HEK293 (cell line): Measurements from ENCODE around the gene NDE1.

Experiments
- CTCF ChIA-PET: fragments of 350-600 bp; formaldehyde crosslinking; extraction: SDS; loops from one replicate; lab custom pipeline; 2021; ENCODE audit warnings: antibody characterized with exemption; lab: Yijun Ruan, JAX
- POLR2A ChIA-PET: fragments of 300-600 bp; formaldehyde crosslinking; extraction: SDS; loops from one replicate; lab custom pipeline; 2020; ENCODE audit warnings: antibody characterized with exemption, inconsistent platforms; lab: Yijun Ruan, JAX
- H3K27ac ChIP-seq: fragments of 200-500 bp; sonication (Bioruptor generic); 2 replicates; pipeline ENCODE4 v1.5.1; 2014; ENCODE audit warnings: low read depth, low read length, control low read depth, inconsistent platforms; ENCODE audit errors: extremely low read depth
- H3K36me3 ChIP-seq, 2 experiments: fragments of 200-500 bp in 1 of 2; sonication (Bioruptor generic) in 1 of 2; 1 replicate in 1 of 2; 2 replicates in 1 of 2; pipeline ENCODE4 v1.5.1; 2014 to 2017; ENCODE audit warnings: inconsistent platforms in 2 of 2, low read length in 2 of 2; ENCODE audit not compliant: control insufficient read depth in 2 of 2, insufficient read depth in 1 of 2
- H3K4me1 ChIP-seq: fragments of 200-500 bp; sonication (Bioruptor generic); 2 replicates; pipeline ENCODE4 v1.5.1; 2014; ENCODE audit warnings: mild to moderate bottlenecking, low read length, inconsistent platforms; ENCODE audit not compliant: control insufficient read depth, insufficient read depth
- H3K4me3 ChIP-seq: 2 replicates; pipeline ENCODE4 v1.5.1; 2011; ENCODE audit warnings: low read depth, mild to moderate bottlenecking, control low read depth, low read length, moderate library complexity
- H3K9me3 ChIP-seq: fragments of 200-500 bp; sonication (Bioruptor generic); 2 replicates; pipeline ENCODE4 v1.5.1; 2014; ENCODE audit warnings: low read depth, low read length, inconsistent platforms; ENCODE audit not compliant: control insufficient read depth, insufficient read depth
- FEZF1 ChIP-seq: fragments of 450-650 bp; formaldehyde crosslinking; IDR thresholded peaks from 2 replicates; pipeline ENCODE4 v1.5.1; 2016; ENCODE audit warnings: missing biosample characterization, missing genetic modification characterization
- IKZF3 ChIP-seq: fragments of 450-650 bp; IDR thresholded peaks from 2 replicates; pipeline ENCODE4 v1.5.0; 2018; ENCODE audit warnings: missing biosample characterization, mild to moderate bottlenecking, missing genetic modification characterization, moderate library complexity
- KLF16 ChIP-seq: fragments of 450-650 bp; formaldehyde crosslinking; IDR thresholded peaks from 2 replicates; pipeline ENCODE4 v1.5.1; 2017; ENCODE audit warnings: missing biosample characterization, missing genetic modification characterization
- KLF17 ChIP-seq: fragments of 450-650 bp; formaldehyde crosslinking; IDR thresholded peaks from 2 replicates; pipeline ENCODE4 v1.5.1; 2016; ENCODE audit warnings: missing biosample characterization, missing genetic modification characterization
- MZF1 ChIP-seq: fragments of 450-650 bp; formaldehyde crosslinking; IDR thresholded peaks from 2 replicates; pipeline ENCODE4 v1.5.1; 2017; ENCODE audit warnings: missing biosample characterization, missing genetic modification characterization, borderline replicate concordance
- OSR2 ChIP-seq: fragments of 450-650 bp; formaldehyde crosslinking; IDR thresholded peaks from 2 replicates; pipeline ENCODE4 v1.5.1; 2016; ENCODE audit warnings: missing biosample characterization, missing genetic modification characterization
- OVOL3 ChIP-seq: fragments of 450-650 bp; formaldehyde crosslinking; IDR thresholded peaks from 2 replicates; pipeline ENCODE4 v1.5.1; 2016; ENCODE audit warnings: missing biosample characterization, missing genetic modification characterization
- PRDM10 ChIP-seq: fragments of 450-650 bp; formaldehyde crosslinking; IDR thresholded peaks from 2 replicates; pipeline ENCODE4 v1.5.1; 2016; ENCODE audit warnings: missing biosample characterization, missing genetic modification characterization
- PRDM6 ChIP-seq: fragments of 450-650 bp; formaldehyde crosslinking; IDR thresholded peaks from 2 replicates; pipeline ENCODE4 v1.5.1; 2017; ENCODE audit warnings: missing biosample characterization, missing genetic modification characterization
- SP7 ChIP-seq: fragments of 450-650 bp; formaldehyde crosslinking; IDR thresholded peaks from 2 replicates; pipeline ENCODE4 v1.5.1; 2016; ENCODE audit warnings: missing biosample characterization, missing genetic modification characterization
- TRIM28 ChIP-seq: IDR thresholded peaks from 2 replicates; pipeline ENCODE4 v1.6.1; 2011; ENCODE audit warnings: low read length, control low read depth, borderline replicate concordance
- TSHZ1 ChIP-seq: fragments of 450-650 bp; formaldehyde crosslinking; IDR thresholded peaks from 2 replicates; pipeline ENCODE4 v1.5.1; 2016; ENCODE audit warnings: missing biosample characterization, missing genetic modification characterization, borderline replicate concordance
- WT1 ChIP-seq: fragments of 450-650 bp; formaldehyde crosslinking; IDR thresholded peaks from 2 replicates; pipeline ENCODE4 v1.5.1; 2016; ENCODE audit warnings: missing biosample characterization, missing genetic modification characterization
- ZBTB17 ChIP-seq: fragments of 450-650 bp; formaldehyde crosslinking; IDR thresholded peaks from 2 replicates; pipeline ENCODE4 v1.5.1; 2016; ENCODE audit warnings: missing biosample characterization, missing genetic modification characterization
- ZEB2 ChIP-seq: fragments of 450-650 bp; formaldehyde crosslinking; IDR thresholded peaks from 2 replicates; pipeline ENCODE4 v1.5.1; 2016; ENCODE audit warnings: missing biosample characterization, missing genetic modification characterization
- ZFP37 ChIP-seq: fragments of 450-650 bp; formaldehyde crosslinking; IDR thresholded peaks from 2 replicates; pipeline ENCODE4 v1.5.1; 2016; ENCODE audit warnings: missing biosample characterization, missing genetic modification characterization
- ZNF112 ChIP-seq: fragments of 450-650 bp; formaldehyde crosslinking; IDR thresholded peaks from 2 replicates; pipeline ENCODE4 v1.5.0; 2017; ENCODE audit warnings: missing biosample characterization, missing genetic modification characterization
- ZNF146 ChIP-seq: fragments of 450-650 bp; formaldehyde crosslinking; IDR thresholded peaks from 2 replicates; pipeline ENCODE4 v1.5.1; 2016; ENCODE audit warnings: missing biosample characterization, missing genetic modification characterization
- ZNF24 ChIP-seq: fragments of 450-650 bp; formaldehyde crosslinking; IDR thresholded peaks from 2 replicates; pipeline ENCODE4 v1.5.1; 2016; ENCODE audit warnings: missing biosample characterization, missing genetic modification characterization
- ZNF398 ChIP-seq: fragments of 450-650 bp; formaldehyde crosslinking; IDR thresholded peaks from 2 replicates; pipeline ENCODE4 v1.5.1; 2017; ENCODE audit warnings: missing biosample characterization, missing genetic modification characterization
- ZNF530 ChIP-seq: fragments of 450-650 bp; formaldehyde crosslinking; IDR thresholded peaks from 2 replicates; pipeline ENCODE4 v1.5.1; 2016; ENCODE audit warnings: low read depth, missing biosample characterization, missing genetic modification characterization
- ZNF629 ChIP-seq: fragments of 450-650 bp; formaldehyde crosslinking; IDR thresholded peaks from 2 replicates; pipeline ENCODE4 v1.5.1; 2017; ENCODE audit warnings: missing biosample characterization, missing genetic modification characterization
- ZNF692 ChIP-seq: fragments of 450-650 bp; formaldehyde crosslinking; IDR thresholded peaks from 2 replicates; pipeline ENCODE4 v1.5.1; 2016; ENCODE audit warnings: missing biosample characterization, missing genetic modification characterization
- ZNF843 ChIP-seq: fragments of 450-650 bp; formaldehyde crosslinking; IDR thresholded peaks from 2 replicates; pipeline ENCODE4 v1.5.1; 2016; ENCODE audit warnings: missing biosample characterization, missing genetic modification characterization
- ZXDB ChIP-seq: fragments of 450-650 bp; formaldehyde crosslinking; IDR thresholded peaks from 2 replicates; pipeline ENCODE4 v1.5.1; 2016; ENCODE audit warnings: missing biosample characterization, missing genetic modification characterization

Gene NDE1

GRCh38 chr16:15653227-15653626, 3.2 kb downstream of the NDE1 start:
- H3K36me3 ChIP-seq = peaks cover 3 to 7% of the 10 kb centered on the region in 2 experiments; a peak in 2 of 3 replicates
- H3K4me3 ChIP-seq = no peak overlapping the region
- ChIA-PET CTCF (interaction anchor here (0.6 to 1.5 kb wide), 3 partner anchors 10 to 161 kb away, joined by 3 to 8 read pairs (median 5); partner anchors contain the start of gene MARF1), POLR2A (interaction anchor here (0.8 to 2.4 kb wide), 2 partner anchors 9 to 11 kb away, joined by 4 to 11 read pairs; partner anchors contain the start of gene MARF1)
- H3K27ac ChIP-seq = no peak overlapping the region
- no peaks in the 10 kb centered on the region for H3K9me3 ChIP-seq
- H3K4me1 ChIP-seq = no peaks in the 10 kb centered on the region; the same call in 1 of the 2 replicates
- TF ChIP-seq ZNF843 = peak; percentile 61; the same call in 1 of the 2 replicates
- peak; percentile 69; the same call in 1 of the 2 replicates for TF ChIP-seq ZXDB (tag by site-specific recombination)
- 0 out of 2 replicates have a peak, but pooled peaks have one; percentile 12 for TF ChIP-seq ZNF146
- TF ChIP-seq ZNF112 = no peak
- peak; percentile 83 for TF ChIP-seq ZEB2 (tag by site-specific recombination)
- no peak for TF ChIP-seq ZFP37
- TF ChIP-seq KLF17 (tag by site-specific recombination) = 0 out of 2 replicates have a peak, but pooled peaks have one; percentile 62
- TF ChIP-seq ZNF530 = no peak
- 0 out of 2 replicates have a peak, but pooled peaks have one; percentile 29 for TF ChIP-seq TRIM28
- TF ChIP-seq ZNF398 = peak; percentile 50
- peak; percentile 29; the same call in 1 of the 2 replicates for TF ChIP-seq PRDM10 (tag by site-specific recombination)
- peak; percentile 91 for TF ChIP-seq OSR2 (tag by site-specific recombination)
- TF ChIP-seq ZNF24 (tag by site-specific recombination) = 0 out of 2 replicates have a peak, but pooled peaks have one; percentile 44
- no peak for TF ChIP-seq KLF16 (tag by site-specific recombination)
- TF ChIP-seq MZF1 (tag by site-specific recombination) = peak; percentile 81
- TF ChIP-seq ZNF629 (tag by site-specific recombination) = peak; percentile 91
- peak; percentile 98 for TF ChIP-seq ZBTB17
- peak; percentile 70 for TF ChIP-seq IKZF3 (tag by site-specific recombination)
- peak; percentile 32; the same call in 1 of the 2 replicates for TF ChIP-seq WT1 (tag by site-specific recombination)
- TF ChIP-seq PRDM6 (tag by site-specific recombination) = 0 out of 2 replicates have a peak, but pooled peaks have one; percentile 13
- TF ChIP-seq FEZF1 (tag by site-specific recombination) = peak; percentile 92
- peak; percentile 36; the same call in 1 of the 2 replicates for TF ChIP-seq SP7
- TF ChIP-seq OVOL3 (tag by site-specific recombination) = no peak
- TF ChIP-seq ZNF692 (tag by site-specific recombination) = 0 out of 2 replicates have a peak, but pooled peaks have one; percentile 31
- TF ChIP-seq TSHZ1 (tag by site-specific recombination) = 0 out of 2 replicates have a peak, but pooled peaks have one; percentile 16
